ENCODE measurements around the gene CMTR1.

Gene CMTR1

GRCh38 chr6:37525460-37526357, 92.7 kb downstream of the CMTR1 start:
- Histone ChIP-seq H3K27me3 (ENCODE audit: insufficient read depth, poor library complexity, severe bottlenecking) (peaks cover 6% of the 10 kb centered on the region), H3K27ac (replicated peaks) (no peak overlapping the region), H3K4me3 (replicated peaks; ENCODE audit: insufficient read depth, low read length) (no peak overlapping the region)
- TF ChIP-seq CTCF (IDR thresholded peaks at IDR 0.05; ENCODE audit: insufficient read depth, low read length) = no peak
- peak; percentile 94 for TF ChIP-seq REST (IDR thresholded peaks at IDR 0.05; ENCODE audit: insufficient replicate concordance, low read depth)
- no peak for DNase-seq (ENCODE audit: low read depth in 1 of 2, low spot score in 1 of 2)

- Histone ChIP-seq H3K27ac (replicated peaks) (no peak overlapping the region), H3K4me3 (replicated peaks; ENCODE audit: insufficient read depth, low read length) (no peak overlapping the region), H3K27me3 (ENCODE audit: insufficient read depth, poor library complexity, severe bottlenecking) (peaks cover 5% of the 10 kb centered on the region)
- no peak for DNase-seq (ENCODE audit: low read depth in 1 of 2, low spot score in 1 of 2)
- TF ChIP-seq POLR2AphosphoS5 (IDR thresholded peaks at IDR 0.05; ENCODE audit: low read depth) (no peak), GABPA (IDR thresholded peaks at IDR 0.05; ENCODE audit: low read depth) (no peak), SPI1 (IDR thresholded peaks at IDR 0.05; ENCODE audit: borderline replicate concordance, low read depth) (no peak), REST (IDR thresholded peaks at IDR 0.05; ENCODE audit: insufficient replicate concordance, low read depth) (no peak), CTCF (IDR thresholded peaks at IDR 0.05; ENCODE audit: insufficient read depth, low read length) (no peak)
Observed at GRCh38 chr6:37528541-37528940, 95.5 kb downstream of the CMTR1 start.

- H3K4me3 ChIP-seq (replicated peaks; ENCODE audit: insufficient read depth, low read length) = no peak overlapping the region
- DNase-seq (ENCODE audit: low read depth in 1 of 2, low spot score in 1 of 2) = no peak
- H3K27ac ChIP-seq (replicated peaks) = no peak overlapping the region
- TF ChIP-seq REST (IDR thresholded peaks at IDR 0.05; ENCODE audit: insufficient replicate concordance, low read depth) (peak; percentile 11), SPI1 (IDR thresholded peaks at IDR 0.05; ENCODE audit: borderline replicate concordance, low read depth) (no peak)
- peaks cover 11% of the 10 kb centered on the region for H3K27me3 ChIP-seq (ENCODE audit: insufficient read depth, poor library complexity, severe bottlenecking)
Observed at GRCh38 chr6:37530297-37530696, 97.3 kb downstream of the CMTR1 start.
